Thyroid gland (tissue), 4 donors: ENCODE data around the gene HECW1. TPM values are rescaled to one million over a fixed set of nuclear protein-coding genes. Genes with fewer than 3 reads are reported as not detected.

ENCODE experiments used
- DNase-seq, 2 donors: peaks; one replicate each; pipeline ENCODE4 v3.0.0-alpha.2; 2019
- H3K27ac ChIP-seq, 3 donors: fragments of 200-600 bp; sonication (generic); 1 replicate in 2 of 3; 2 replicates in 1 of 3; pipeline ENCODE4 v1.5.1; 2016 to 2019; ENCODE audit warnings: mild to moderate bottlenecking in 1 of 3, moderate library complexity in 1 of 3
- H3K27me3 ChIP-seq: fragments of 200-600 bp; sonication (generic); one replicate; pipeline ENCODE4 v1.5.1; 2019
- H3K36me3 ChIP-seq, 2 donors: fragments of 200-600 bp; sonication (generic); one replicate each; pipeline ENCODE4 v1.5.1; 2016 to 2019
- H3K4me1 ChIP-seq, 2 donors: fragments of 200-600 bp; sonication (generic); one replicate each; pipeline ENCODE4 v1.5.1; 2017 to 2019
- H3K4me3 ChIP-seq, 3 donors: fragments of 200-600 bp; sonication (generic); replicated peaks in 1 of 3; 1 replicate in 2 of 3; 2 replicates in 1 of 3; pipeline ENCODE4 v1.5.1; 2016; ENCODE audit warnings: mild to moderate bottlenecking in 1 of 3
- H3K9me3 ChIP-seq: fragments of 200-600 bp; sonication (generic); one replicate; pipeline ENCODE4 v1.5.1; 2017
- POLR2A ChIP-seq, 2 donors: fragments of 450-650 bp; IDR thresholded peaks; one replicate each; pipeline ENCODE4 v1.6.1; 2017; ENCODE audit warnings: antibody characterized with exemption in 2 of 2, mild to moderate bottlenecking in 2 of 2, moderate library complexity in 1 of 2
- WGBS, 2 donors: methylation state at CpG; one replicate each; pipeline ENCODE4 v1.1.5; 2017; 5-methylcytosine and 5-hydroxymethylcytosine counted together
- intact Hi-C: fragments of 100-400 bp; cut with DNase I; formaldehyde crosslinking; loops from one replicate; pipeline ENCODE4 v1.15.1; 2023
- total RNA-seq, 4 donors: library from RNA; depleted of rRNA; stranded (reverse); fragments of >200 nt; gene quantifications; one replicate each; pipeline ENCODE4 v1.2.3, GENCODE V29; 2016
- TF ChIP-seq, protein P1 (sequence below), 6 experiments: fragments of 200-600 bp in 3 of 6; fragments of 450-650 bp in 3 of 6; sonication (generic) in 3 of 6; IDR thresholded peaks; one replicate each; pipeline ENCODE4 v1.5.1; 2016 to 2019; ENCODE audit warnings: antibody characterized with exemption in 6 of 6, mild to moderate bottlenecking in 2 of 6, inconsistent platforms in 1 of 6, moderate library complexity in 1 of 6

Gene HECW1
- total RNA-seq, 4 donors from 2014 or later: 0.67 to 4.7 (median 2.3) TPM

DNA sequence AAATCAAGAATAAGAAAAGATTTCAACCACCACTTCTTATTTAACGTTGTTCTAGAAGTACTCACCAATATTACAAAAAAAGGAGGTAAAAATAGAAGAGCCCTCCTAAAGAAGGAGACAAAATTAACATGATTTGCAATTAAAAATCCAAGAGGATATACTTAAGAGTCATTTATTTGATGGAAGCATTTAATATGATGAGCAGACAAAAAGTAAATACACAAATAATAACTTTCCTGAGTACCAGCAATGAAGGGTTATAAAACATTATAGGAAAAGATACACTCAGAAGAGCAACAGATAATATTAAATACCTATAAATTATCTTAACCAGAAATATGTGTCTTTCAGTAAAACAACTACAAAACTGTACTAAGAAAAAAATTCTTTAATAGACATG is 363.5 kb downstream of the HECW1 start:
- TF ChIP-seq POLR2A (IDR thresholded peaks at IDR 0.05): no peak
- TF ChIP-seq, protein P1, sequence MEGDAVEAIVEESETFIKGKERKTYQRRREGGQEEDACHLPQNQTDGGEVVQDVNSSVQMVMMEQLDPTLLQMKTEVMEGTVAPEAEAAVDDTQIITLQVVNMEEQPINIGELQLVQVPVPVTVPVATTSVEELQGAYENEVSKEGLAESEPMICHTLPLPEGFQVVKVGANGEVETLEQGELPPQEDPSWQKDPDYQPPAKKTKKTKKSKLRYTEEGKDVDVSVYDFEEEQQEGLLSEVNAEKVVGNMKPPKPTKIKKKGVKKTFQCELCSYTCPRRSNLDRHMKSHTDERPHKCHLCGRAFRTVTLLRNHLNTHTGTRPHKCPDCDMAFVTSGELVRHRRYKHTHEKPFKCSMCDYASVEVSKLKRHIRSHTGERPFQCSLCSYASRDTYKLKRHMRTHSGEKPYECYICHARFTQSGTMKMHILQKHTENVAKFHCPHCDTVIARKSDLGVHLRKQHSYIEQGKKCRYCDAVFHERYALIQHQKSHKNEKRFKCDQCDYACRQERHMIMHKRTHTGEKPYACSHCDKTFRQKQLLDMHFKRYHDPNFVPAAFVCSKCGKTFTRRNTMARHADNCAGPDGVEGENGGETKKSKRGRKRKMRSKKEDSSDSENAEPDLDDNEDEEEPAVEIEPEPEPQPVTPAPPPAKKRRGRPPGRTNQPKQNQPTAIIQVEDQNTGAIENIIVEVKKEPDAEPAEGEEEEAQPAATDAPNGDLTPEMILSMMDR (IDR thresholded peaks at IDR 0.05): no peak
- Histone ChIP-seq H3K4me1 (no peaks in the 10 kb centered on the region), H3K27ac (no peak overlapping the region), H3K27me3 (no peaks in the 10 kb centered on the region), H3K36me3 (no peaks in the 10 kb centered on the region), H3K4me3 (no peak overlapping the region), H3K9me3 (no peaks in the 10 kb centered on the region)
- no peak for DNase-seq
- intact Hi-C loops: no loop called here
- WGBS, 2 donors: 92 to 94% methylated on average over 1 of the region's 1 CpG

DNA sequence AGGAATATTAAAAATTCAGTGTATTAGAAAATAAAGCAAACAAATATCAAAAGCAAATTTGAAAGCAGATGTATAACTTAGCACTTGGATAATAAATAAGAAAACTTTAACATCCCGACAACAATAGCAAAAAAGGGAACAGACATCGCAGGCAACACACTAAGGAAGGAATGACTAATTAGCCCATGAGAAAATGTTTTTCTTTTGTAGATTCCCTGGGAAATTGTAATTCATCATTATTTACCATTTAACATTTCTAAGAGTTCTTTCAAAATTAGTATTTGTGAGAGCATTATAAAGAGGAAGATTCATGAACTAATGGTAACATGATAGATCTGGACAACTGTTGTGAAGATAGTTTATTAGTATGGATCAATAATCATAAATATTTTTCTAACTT is 364.4 kb downstream of the HECW1 start:
- WGBS, 2 donors: 89 to 94% methylated on average over 2 of the region's 2 CpGs
- no peak for DNase-seq
- Histone ChIP-seq H3K4me3 (no peak overlapping the region), H3K27ac (no peak overlapping the region), H3K36me3 (no peaks in the 10 kb centered on the region), H3K4me1 (peaks cover 0 to 2% of the 10 kb centered on the region in 2 donors), H3K9me3 (no peaks in the 10 kb centered on the region), H3K27me3 (no peaks in the 10 kb centered on the region)
- no peak for TF ChIP-seq POLR2A (IDR thresholded peaks at IDR 0.05)
- TF ChIP-seq, protein P1 (IDR thresholded peaks at IDR 0.05): no peak
- intact Hi-C loops: no loop called here

DNA sequence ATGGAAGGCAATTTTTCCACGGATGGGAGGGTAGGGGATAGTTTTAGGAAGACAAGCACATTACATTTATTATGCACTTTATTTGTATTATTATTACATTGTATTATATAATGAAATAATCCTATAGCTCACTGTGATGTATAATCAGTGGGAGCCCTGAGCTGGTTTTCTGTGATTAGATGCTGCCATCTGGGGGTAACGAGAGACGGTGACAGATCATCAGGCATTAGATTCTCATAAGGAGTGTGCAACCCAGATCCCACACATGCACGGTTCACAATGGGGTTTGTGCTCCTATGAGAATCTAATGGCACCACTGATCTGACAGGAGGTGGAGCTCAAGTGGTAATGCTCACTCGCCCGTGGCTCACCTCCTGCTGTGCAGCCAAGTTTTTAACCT is 366.6 kb downstream of the HECW1 start:
- H3K4me3 ChIP-seq: no peak overlapping the region
- WGBS, 2 donors: 61 to 78% methylated on average over 6 of the region's 6 CpGs
- TF ChIP-seq, protein P1 (IDR thresholded peaks at IDR 0.05): no peak
- TF ChIP-seq POLR2A (IDR thresholded peaks at IDR 0.05): no peak
- no peaks in the 10 kb centered on the region for H3K9me3 ChIP-seq
- no peaks in the 10 kb centered on the region for H3K36me3 ChIP-seq
- DNase-seq: no peak
- intact Hi-C loops: no loop called here
- no peak overlapping the region for H3K27ac ChIP-seq
- peaks cover 5 to 13% of the 10 kb centered on the region in 2 donors for H3K4me1 ChIP-seq
- no peaks in the 10 kb centered on the region for H3K27me3 ChIP-seq

DNA sequence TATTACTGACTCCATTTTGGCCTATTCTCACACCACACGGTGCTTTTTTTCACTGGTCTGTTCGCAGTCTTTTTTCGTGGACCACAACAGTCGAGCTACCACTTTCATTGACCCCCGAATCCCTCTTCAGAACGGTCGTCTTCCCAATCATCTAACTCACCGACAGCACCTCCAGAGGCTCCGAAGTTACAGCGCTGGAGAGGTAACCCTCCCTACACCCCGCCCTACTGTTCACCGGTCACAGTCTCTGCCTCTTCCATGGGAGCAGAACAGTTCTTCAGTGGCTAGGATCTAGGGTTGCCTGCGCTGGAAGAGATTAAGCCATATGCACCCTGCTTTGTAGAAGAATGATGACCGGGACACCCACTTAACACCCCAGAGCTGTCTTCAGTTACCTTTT is 367.1 kb downstream of the HECW1 start:
- peaks cover 5 to 13% of the 10 kb centered on the region in 2 donors for H3K4me1 ChIP-seq
- TF ChIP-seq, protein P1 (IDR thresholded peaks at IDR 0.05): no peak
- no peak for TF ChIP-seq POLR2A (IDR thresholded peaks at IDR 0.05)
- no peak overlapping the region for H3K27ac ChIP-seq
- H3K36me3 ChIP-seq: no peaks in the 10 kb centered on the region
- H3K4me3 ChIP-seq: no peak overlapping the region
- H3K27me3 ChIP-seq: no peaks in the 10 kb centered on the region
- H3K9me3 ChIP-seq: no peaks in the 10 kb centered on the region
- intact Hi-C loops: no loop called here
- DNase-seq: no peak
- 96 to 99% methylated on average over 14 of the region's 14 CpGs for WGBS, 2 donors

DNA sequence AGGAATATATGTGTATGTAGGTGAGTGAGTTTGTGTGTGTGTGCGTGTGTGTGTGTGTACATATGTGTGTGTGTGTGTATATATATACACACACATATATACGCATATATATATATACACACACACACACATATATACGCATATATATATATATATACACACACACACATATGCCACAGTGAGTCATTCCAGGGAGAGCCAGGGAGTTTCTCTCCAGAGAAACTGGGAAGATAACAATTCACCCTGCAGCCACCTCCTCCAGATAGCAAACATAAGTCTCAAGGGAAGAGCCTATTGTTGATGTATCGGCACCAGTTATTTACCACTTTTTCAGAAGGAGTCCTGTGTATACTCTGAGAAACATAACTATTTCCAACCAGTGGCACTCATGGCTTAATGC is 368.1 kb downstream of the HECW1 start:
- WGBS, 2 donors: 75 to 93% methylated on average over 4 of the region's 4 CpGs
- Histone ChIP-seq H3K27ac (no peak overlapping the region), H3K36me3 (no peaks in the 10 kb centered on the region), H3K27me3 (no peaks in the 10 kb centered on the region), H3K4me3 (no peak overlapping the region), H3K9me3 (no peaks in the 10 kb centered on the region), H3K4me1 (peaks cover 5 to 13% of the 10 kb centered on the region in 2 donors)
- TF ChIP-seq, protein P1 (IDR thresholded peaks at IDR 0.05): no peak
- TF ChIP-seq POLR2A (IDR thresholded peaks at IDR 0.05): no peak
- intact Hi-C loops: no loop called here
- DNase-seq: no peak
